Panc1 (cell line): ENCODE measurements around the gene URGCP.

Source experiments
- POLR2AphosphoS5 ChIP-seq: IDR thresholded peaks from 2 replicates; pipeline ENCODE4 v1.6.1; 2012; ENCODE audit warnings: mild to moderate bottlenecking, low read depth, low read length, moderate library complexity
- TF ChIP-seq, protein P1 (sequence below), 2 experiments: IDR thresholded peaks; 2 replicates each; pipeline ENCODE4 v1.6.1; 2011 to 2012; ENCODE audit warnings: low read depth in 2 of 2, control low read depth in 1 of 2, low read length in 1 of 2, mild to moderate bottlenecking in 1 of 2, moderate library complexity in 1 of 2; ENCODE audit not compliant: insufficient read depth in 1 of 2
- TF ChIP-seq, protein P2 (sequence below): fragments of 450-650 bp; IDR thresholded peaks from 2 replicates; pipeline ENCODE4 v1.5.1; 2017; ENCODE audit warnings: mild to moderate bottlenecking

DNA sequence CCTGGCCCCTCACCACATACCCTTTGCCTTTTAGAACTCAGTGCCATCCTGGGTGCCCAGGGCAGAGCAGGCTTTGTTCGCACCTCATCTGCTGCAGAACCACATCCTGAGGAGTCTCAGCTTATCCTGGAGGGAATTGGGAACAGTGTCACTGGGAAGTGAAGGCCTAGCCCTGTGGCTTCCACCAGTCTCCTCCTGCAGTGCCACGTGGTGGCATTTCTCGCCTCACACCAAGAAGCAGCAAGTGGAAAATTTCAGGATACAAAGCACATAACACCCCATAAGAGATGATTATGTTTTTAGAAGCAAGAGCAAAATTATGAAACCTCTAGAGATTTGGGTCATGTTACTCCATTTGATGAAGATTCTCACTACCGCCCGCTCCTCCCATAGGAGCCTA, 46.7 kb upstream of the URGCP start:
- TF ChIP-seq, protein P1, sequence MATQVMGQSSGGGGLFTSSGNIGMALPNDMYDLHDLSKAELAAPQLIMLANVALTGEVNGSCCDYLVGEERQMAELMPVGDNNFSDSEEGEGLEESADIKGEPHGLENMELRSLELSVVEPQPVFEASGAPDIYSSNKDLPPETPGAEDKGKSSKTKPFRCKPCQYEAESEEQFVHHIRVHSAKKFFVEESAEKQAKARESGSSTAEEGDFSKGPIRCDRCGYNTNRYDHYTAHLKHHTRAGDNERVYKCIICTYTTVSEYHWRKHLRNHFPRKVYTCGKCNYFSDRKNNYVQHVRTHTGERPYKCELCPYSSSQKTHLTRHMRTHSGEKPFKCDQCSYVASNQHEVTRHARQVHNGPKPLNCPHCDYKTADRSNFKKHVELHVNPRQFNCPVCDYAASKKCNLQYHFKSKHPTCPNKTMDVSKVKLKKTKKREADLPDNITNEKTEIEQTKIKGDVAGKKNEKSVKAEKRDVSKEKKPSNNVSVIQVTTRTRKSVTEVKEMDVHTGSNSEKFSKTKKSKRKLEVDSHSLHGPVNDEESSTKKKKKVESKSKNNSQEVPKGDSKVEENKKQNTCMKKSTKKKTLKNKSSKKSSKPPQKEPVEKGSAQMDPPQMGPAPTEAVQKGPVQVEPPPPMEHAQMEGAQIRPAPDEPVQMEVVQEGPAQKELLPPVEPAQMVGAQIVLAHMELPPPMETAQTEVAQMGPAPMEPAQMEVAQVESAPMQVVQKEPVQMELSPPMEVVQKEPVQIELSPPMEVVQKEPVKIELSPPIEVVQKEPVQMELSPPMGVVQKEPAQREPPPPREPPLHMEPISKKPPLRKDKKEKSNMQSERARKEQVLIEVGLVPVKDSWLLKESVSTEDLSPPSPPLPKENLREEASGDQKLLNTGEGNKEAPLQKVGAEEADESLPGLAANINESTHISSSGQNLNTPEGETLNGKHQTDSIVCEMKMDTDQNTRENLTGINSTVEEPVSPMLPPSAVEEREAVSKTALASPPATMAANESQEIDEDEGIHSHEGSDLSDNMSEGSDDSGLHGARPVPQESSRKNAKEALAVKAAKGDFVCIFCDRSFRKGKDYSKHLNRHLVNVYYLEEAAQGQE (IDR thresholded peaks at IDR 0.05; ENCODE audit: insufficient read depth in 1 of 2, low read depth in 2 of 2, low read length in 1 of 2), result no peak
- TF ChIP-seq, protein P2, sequence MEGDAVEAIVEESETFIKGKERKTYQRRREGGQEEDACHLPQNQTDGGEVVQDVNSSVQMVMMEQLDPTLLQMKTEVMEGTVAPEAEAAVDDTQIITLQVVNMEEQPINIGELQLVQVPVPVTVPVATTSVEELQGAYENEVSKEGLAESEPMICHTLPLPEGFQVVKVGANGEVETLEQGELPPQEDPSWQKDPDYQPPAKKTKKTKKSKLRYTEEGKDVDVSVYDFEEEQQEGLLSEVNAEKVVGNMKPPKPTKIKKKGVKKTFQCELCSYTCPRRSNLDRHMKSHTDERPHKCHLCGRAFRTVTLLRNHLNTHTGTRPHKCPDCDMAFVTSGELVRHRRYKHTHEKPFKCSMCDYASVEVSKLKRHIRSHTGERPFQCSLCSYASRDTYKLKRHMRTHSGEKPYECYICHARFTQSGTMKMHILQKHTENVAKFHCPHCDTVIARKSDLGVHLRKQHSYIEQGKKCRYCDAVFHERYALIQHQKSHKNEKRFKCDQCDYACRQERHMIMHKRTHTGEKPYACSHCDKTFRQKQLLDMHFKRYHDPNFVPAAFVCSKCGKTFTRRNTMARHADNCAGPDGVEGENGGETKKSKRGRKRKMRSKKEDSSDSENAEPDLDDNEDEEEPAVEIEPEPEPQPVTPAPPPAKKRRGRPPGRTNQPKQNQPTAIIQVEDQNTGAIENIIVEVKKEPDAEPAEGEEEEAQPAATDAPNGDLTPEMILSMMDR, result no peak
- no peak for TF ChIP-seq POLR2AphosphoS5
